NOMO-1 treated with dmso at 0.1 percent for 144 hours (cell line): ENCODE measurements around the gene OR7A17.

Experiments used
- DNase-seq: peaks from one replicate; lab custom pipeline; 2025; ENCODE audit not compliant: unreplicated experiment; lab: John Stamatoyannopoulos, UW

Gene OR7A17

GRCh38 chr19:14886032-14886431 is at the start of gene OR7A17:
Gene OR7A17 (minus strand): TSS chr19:14886132. CDS start chr19:14881355, 4,777 bp downstream.
- no peak for DNase-seq

GRCh38 chr19:14933506-14933905 is 47.6 kb upstream of the OR7A17 start:
- DNase-seq, result no peak

- no peak for DNase-seq
Observed at GRCh38 chr19:14916848-14917247, 30.9 kb upstream of the OR7A17 start.

DNA sequence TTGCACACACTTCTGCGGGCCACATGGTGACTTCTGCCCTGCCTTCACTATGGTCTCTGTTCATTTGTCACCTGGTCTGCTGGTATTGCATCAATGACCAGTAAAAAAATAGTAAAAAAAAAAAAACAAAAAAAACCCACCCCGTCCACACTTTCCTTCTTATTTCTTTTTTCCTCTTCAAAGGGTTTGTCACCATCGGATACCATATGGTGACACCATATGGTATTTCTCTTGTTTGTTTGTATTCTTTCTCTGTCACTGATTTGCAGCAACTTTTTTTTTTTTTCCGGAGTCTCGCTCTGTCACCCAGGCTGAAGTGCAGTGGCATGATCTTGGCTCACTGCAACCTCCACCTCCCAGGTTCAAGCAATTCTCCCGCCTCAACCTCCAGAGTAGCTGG is 29.2 kb upstream of the OR7A17 start:
- no peak for DNase-seq

GRCh38 chr19:14906711-14907110 is 20.8 kb upstream of the OR7A17 start:
- no peak for DNase-seq

GRCh38 chr19:14901675-14902260 is 15.8 kb upstream of the OR7A17 start:
- DNase-seq, result no peak

GRCh38 chr19:14890643-14891379 is 4.9 kb upstream of the OR7A17 start:
- DNase-seq, result no peak

DNA sequence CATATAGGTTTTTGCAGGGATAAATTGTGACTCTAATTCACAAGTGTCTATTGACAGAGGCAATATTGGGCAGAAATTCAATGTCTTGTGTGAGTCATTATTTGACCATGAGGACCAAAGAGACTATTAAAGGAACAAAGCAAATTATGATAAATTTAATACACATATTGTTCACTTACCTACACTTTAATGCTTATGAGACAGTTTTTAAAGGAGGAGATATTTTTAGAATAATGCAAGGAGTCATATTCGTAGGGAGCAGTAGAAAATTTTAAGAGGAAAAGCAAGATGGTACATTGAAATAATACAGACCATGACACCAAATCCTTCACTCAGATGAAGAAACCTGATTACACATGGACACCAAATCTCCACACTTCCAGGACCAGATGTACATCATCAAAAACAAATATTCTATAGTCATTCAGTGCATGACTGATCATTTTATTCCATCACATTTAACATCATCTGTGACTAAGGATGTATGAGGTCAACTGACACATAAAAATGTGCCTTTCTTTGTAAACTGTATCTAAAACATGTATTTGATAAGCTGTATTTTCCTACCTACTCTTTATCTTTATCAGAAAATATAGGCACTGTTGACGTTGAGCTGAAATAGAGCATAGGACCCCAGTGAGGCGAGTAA is 4.2 kb upstream of the OR7A17 start:
- no peak for DNase-seq

DNA sequence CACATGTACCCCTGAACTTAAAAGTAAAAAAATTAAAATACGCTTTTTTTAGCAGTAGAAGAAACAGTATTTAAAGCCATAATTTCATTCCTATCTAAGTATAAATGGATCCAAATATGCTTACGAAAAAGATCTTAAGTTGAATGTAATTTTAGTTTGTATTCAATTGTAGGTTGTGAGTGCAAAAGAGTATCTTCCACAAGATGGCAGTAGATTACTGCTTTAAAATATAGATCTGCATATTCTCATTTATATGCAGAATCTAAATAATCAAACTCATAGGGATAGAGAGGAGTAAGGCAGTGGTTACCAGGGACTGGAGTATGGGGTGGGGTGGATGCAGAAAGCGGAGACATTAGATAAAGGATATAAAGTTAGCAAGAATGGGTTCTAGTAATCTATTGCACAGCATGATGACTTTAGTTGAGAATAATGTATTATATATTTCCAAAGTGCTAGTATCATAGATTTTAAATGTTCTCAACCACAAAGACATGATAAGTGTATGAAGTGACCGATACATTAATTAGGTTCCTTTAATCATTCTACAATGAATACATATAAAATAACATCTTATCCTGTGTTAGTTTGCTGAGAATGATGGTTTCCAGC is 14.2 kb downstream of the OR7A17 start:
- no peak for DNase-seq

DNA sequence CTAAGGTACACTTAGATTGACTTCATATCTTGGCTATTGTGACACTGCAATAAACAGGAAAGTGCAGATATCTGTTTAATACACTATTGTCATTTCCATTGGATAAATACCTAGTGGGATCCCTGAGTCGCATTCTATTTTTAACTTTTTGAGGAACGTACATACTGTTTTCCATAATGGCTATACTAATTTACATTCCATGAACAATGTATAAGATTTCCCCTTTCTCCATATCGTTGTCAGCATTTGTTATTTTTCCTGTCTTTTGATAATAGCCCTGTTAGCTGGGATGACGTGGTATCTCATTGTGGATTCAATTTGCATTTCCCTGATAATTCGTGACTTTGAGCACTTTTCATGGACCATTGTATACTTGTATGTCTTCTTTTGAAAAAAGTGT is 17.4 kb downstream of the OR7A17 start:
- DNase-seq, result no peak

DNA sequence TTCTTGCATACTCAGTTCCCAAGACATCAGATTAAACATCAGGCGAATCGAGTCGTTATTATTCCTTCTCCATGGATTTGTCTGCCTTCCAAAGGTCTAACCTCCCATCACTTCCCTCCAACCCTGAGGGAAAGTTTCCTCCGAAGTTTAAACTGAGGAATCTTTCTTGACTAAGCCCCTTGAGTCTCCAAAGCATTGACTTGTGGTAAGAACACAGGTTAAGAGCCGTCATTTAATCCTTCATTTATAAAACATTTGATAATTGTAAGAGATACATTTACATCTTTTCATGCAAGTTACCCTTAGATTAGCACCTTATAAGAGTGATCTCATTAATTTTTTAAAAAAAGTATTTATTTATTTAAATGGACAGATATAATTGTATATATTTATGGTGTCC is 37.1 kb downstream of the OR7A17 start, which contains the start of gene OR7A10:
TSS of gene OR7A10 (minus strand) at position 101 of the 400 bp plus-strand sequence. CDS start 7,045 bp downstream, outside the sequence.
- no peak for DNase-seq

DNA sequence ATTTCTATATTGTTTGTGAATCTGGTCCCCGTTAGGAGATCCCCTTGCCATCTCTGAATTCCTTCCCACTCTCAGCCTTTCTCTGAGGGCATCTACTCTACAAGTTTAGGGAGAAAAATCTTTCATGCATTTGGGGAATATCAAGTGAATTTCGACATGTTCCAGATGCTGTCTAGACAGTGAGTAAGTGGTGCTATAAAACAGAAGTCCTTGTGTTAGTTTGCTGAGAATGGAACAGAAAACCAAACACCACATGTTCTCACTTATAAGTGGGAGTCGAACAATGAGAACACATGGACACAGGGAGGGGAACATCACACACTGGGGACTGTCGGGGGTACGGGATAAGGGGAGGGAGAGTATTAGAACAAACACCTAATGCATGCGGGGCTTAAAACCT is 42.4 kb downstream of the OR7A17 start:
- no peak for DNase-seq

DNA sequence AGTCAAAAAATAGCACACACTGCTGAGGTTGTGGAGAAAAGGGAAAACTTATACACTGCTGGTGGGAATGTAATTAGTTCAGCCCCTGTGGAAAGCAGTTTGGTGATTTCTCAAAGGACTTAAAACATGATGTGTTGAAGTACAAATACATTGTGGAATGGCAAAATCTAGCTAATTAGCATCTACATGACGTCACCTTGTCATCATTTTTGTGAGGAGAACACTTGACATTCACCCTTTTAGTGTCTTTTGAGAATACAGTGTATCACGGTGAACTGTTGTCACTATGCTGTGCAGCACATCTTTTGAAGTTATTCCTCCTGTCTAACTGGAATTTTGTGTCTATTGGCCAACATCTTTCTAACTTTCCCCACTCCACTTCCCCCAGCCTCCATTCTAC is 42.8 kb downstream of the OR7A17 start:
- DNase-seq, result no peak

GRCh38 chr19:14840206-14840605 is 45.7 kb downstream of the OR7A17 start:
- DNase-seq, result no peak

DNA sequence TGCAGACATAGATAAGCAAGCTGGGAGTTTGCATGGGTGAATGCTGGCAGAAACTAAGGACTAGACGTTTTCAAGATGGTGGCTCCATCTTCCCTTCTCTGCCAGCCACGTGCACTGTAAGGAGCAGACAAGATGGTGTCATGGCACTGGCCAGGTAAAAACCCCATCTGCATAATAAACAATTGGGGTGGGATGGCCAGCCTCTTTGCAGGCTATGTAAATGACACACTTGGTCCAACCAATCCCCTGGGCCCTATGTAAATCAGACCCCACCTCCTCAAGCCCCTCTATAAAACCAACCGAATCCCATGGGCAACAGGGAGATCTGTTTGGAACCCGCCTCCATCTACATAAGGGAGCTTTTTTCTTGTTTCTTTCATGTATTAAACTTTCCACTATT is 48.5 kb downstream of the OR7A17 start:
- no peak for DNase-seq

GRCh38 chr19:14835011-14835410 is 50.9 kb downstream of the OR7A17 start, which contains the start of the genes OR7A5 and OR7C1:
Gene OR7A5 (minus strand): TSS chr19:14835185. CDS start chr19:14828241, 6,944 bp downstream.
Gene OR7C1 (minus strand): TSS chr19:14835185. CDS start chr19:14800136, 35,049 bp downstream.
- no peak for DNase-seq

DNA sequence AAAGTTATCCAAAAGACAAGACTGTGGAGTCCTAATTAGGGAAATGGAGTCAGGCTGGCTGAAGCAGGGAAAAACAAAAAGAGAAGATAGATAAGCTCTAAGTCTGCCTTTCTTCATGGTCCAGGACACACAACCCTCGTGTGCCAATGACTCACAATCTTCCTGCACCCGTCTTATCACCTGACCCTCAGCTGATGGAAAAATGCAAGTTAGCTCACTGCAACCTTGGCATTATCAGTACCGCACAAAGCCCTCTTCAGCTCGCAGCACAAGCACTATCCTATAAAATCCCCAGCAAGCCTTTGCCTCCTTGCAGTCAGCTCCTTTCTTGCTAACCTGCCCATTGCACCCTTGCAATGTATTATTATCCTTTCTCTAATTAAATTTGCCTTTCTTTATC is 55.2 kb downstream of the OR7A17 start:
- no peak for DNase-seq
